Astrocyte (in vitro differentiated cells and primary cell): ENCODE results near the gene ESRRB. TPM values are rescaled to one million over a fixed set of nuclear protein-coding genes. Genes with fewer than 3 reads are reported as not detected.

ENCODE experiments used
- DNase-seq: peaks from one replicate; pipeline ENCODE4 v3.0.0-alpha.2; 2010; ENCODE audit warnings: low read depth
- FAIRE-seq: peaks from 2 replicates; lab custom pipeline; 2011; peaks lifted over from hg19 to GRCh38; lab: Jason Lieb, UNC
- H2AFZ ChIP-seq: 2 replicates; pipeline ENCODE4 v1.6.0; 2012; ENCODE audit warnings: low read depth, low read length, inconsistent platforms
- H3K27ac ChIP-seq: 2 replicates; pipeline ENCODE4 v1.5.1; 2011; ENCODE audit warnings: low read depth, low read length, inconsistent platforms
- H3K27me3 ChIP-seq: 2 replicates; pipeline ENCODE4 v1.6.0; 2011; ENCODE audit warnings: low read length, inconsistent platforms; ENCODE audit not compliant: insufficient read depth
- H3K36me3 ChIP-seq: 2 replicates; pipeline ENCODE4 v1.5.1; 2011; ENCODE audit warnings: low read length, inconsistent platforms; ENCODE audit not compliant: insufficient read depth
- H3K4me1 ChIP-seq: 2 replicates; pipeline ENCODE4 v1.5.1; 2011; ENCODE audit warnings: low read length, inconsistent platforms; ENCODE audit not compliant: insufficient read depth
- H3K4me2 ChIP-seq: 2 replicates; pipeline ENCODE4 v1.6.0; 2012; ENCODE audit warnings: low read length, inconsistent platforms
- H3K4me3 ChIP-seq: 2 replicates; pipeline ENCODE4 v1.5.1; 2011; ENCODE audit warnings: low read depth, mild to moderate bottlenecking, low read length, inconsistent platforms; ENCODE audit not compliant: insufficient read depth
- H3K79me2 ChIP-seq: 2 replicates; pipeline ENCODE4 v1.6.0; 2012; ENCODE audit warnings: mild to moderate bottlenecking, low read length, inconsistent platforms; ENCODE audit not compliant: insufficient read depth
- H3K9ac ChIP-seq: 2 replicates; pipeline ENCODE4 v1.6.0; 2012; ENCODE audit warnings: mild to moderate bottlenecking, low read length, inconsistent platforms
- H3K9me3 ChIP-seq: 2 replicates; pipeline ENCODE4 v1.5.1; 2012; ENCODE audit warnings: low read depth, mild to moderate bottlenecking, low read length, inconsistent platforms; ENCODE audit not compliant: insufficient read depth
- H4K20me1 ChIP-seq: 2 replicates; pipeline ENCODE4 v1.6.0; 2012; ENCODE audit warnings: low read length, inconsistent platforms; ENCODE audit not compliant: insufficient read depth
- H3K27ac Mint-ChIP-seq: one replicate; pipeline ENCODE4 v1.8.0; 2021; ENCODE audit warnings: mild to moderate bottlenecking, mixed read lengths; ENCODE audit not compliant: unreplicated experiment
- H3K27me3 Mint-ChIP-seq: one replicate; pipeline ENCODE4 v1.8.0; 2021; ENCODE audit warnings: low read depth, mixed read lengths; ENCODE audit not compliant: unreplicated experiment
- H3K36me3 Mint-ChIP-seq: one replicate; pipeline ENCODE4 v1.8.0; 2021; ENCODE audit warnings: low read depth, mixed read lengths; ENCODE audit not compliant: unreplicated experiment
- H3K4me1 Mint-ChIP-seq: one replicate; pipeline ENCODE4 v1.8.0; 2021; ENCODE audit warnings: low read depth, mixed read lengths; ENCODE audit not compliant: unreplicated experiment
- H3K4me3 Mint-ChIP-seq: one replicate; pipeline ENCODE4 v1.8.0; 2021; ENCODE audit warnings: mild to moderate bottlenecking, moderate library complexity, mixed read lengths; ENCODE audit not compliant: unreplicated experiment
- H3K9me3 Mint-ChIP-seq: one replicate; pipeline ENCODE4 v1.8.0; 2021; ENCODE audit warnings: mild to moderate bottlenecking, mixed read lengths; ENCODE audit not compliant: unreplicated experiment
- CTCF ChIP-seq: IDR thresholded peaks from 2 replicates; pipeline ENCODE4 v1.5.1; 2011; ENCODE audit warnings: low read depth, mild to moderate bottlenecking, inconsistent platforms, low read length, moderate library complexity; ENCODE audit not compliant: insufficient read depth
- EZH2 ChIP-seq: IDR thresholded peaks from 2 replicates; pipeline ENCODE4 v1.6.1; 2012; ENCODE audit warnings: mild to moderate bottlenecking, low read length, inconsistent platforms; ENCODE audit not compliant: insufficient read depth
- total RNA-seq: library from RNA; stranded (reverse); gene quantifications from 2 replicates; pipeline ENCODE4 v1.2.1, GENCODE V29; 2021

Gene ESRRB
- total RNA-seq, 1 donor from 2014 or later = not detected

- H3K4me1 Mint-ChIP-seq = peaks cover 4% of the 10 kb centered on the region
- no peaks in the 10 kb centered on the region for H3K27me3 Mint-ChIP-seq
- no peak overlapping the region for H3K4me3 Mint-ChIP-seq
- no peak overlapping the region for H3K27ac ChIP-seq
- H3K4me2 ChIP-seq = no peak overlapping the region
- no peaks in the 10 kb centered on the region for H3K9me3 Mint-ChIP-seq
- TF ChIP-seq CTCF (peak; percentile 31), EZH2 (no peak)
- H3K4me1 ChIP-seq = no peaks in the 10 kb centered on the region
- no peak for FAIRE-seq
- DNase-seq = no peak
- H3K9ac ChIP-seq = no peak overlapping the region
- no peak overlapping the region for H2AFZ ChIP-seq
- no peaks in the 10 kb centered on the region for H3K79me2 ChIP-seq
- H4K20me1 ChIP-seq = no peaks in the 10 kb centered on the region
- no peak overlapping the region for H3K27ac Mint-ChIP-seq
- no peak overlapping the region for H3K4me3 ChIP-seq
- H3K36me3 Mint-ChIP-seq = no peaks in the 10 kb centered on the region
- no peaks in the 10 kb centered on the region for H3K36me3 ChIP-seq
- H3K27me3 ChIP-seq = no peaks in the 10 kb centered on the region
- H3K9me3 ChIP-seq = no peaks in the 10 kb centered on the region
Measured at GRCh38 chr14:76546426-76547221, 170.7 kb downstream of the ESRRB start.

DNA sequence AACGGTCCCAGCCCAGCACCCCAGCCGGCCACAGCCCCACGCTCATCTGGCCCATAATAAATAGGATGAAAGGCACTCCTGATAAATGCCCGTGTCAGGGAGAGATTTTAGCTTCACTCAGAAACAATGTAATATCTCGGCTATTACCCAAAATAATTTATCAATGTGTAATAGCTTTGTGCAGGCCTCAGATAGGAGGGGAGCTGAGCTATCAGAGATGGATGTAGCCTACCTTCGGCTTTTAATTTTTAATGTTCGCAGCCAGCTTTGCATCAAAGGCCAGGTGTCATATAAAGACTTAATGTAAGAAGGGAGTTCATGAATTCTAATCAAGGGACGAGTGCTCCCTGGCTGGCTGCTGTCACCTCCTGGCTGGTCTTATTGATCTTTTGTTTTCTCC is 171.9 kb downstream of the ESRRB start:
- no peak overlapping the region for H2AFZ ChIP-seq
- H3K4me3 Mint-ChIP-seq = no peak overlapping the region
- TF ChIP-seq CTCF (no peak), EZH2 (no peak)

GRCh38 chr14:76550534-76550933 is 174.6 kb downstream of the ESRRB start:
- Histone ChIP-seq H3K4me2 (no peak overlapping the region), H3K79me2 (no peaks in the 10 kb centered on the region), H3K4me3 (no peak overlapping the region), H3K36me3 (no peaks in the 10 kb centered on the region), H4K20me1 (no peaks in the 10 kb centered on the region), H2AFZ (no peak overlapping the region), H3K4me1 (no peaks in the 10 kb centered on the region), H3K27ac (no peak overlapping the region), H3K9me3 (no peaks in the 10 kb centered on the region), H3K27me3 (no peaks in the 10 kb centered on the region), H3K9ac (no peak overlapping the region)
- DNase-seq = no peak
- Mint-ChIP-seq H3K27ac (no peak overlapping the region), H3K27me3 (no peaks in the 10 kb centered on the region), H3K36me3 (no peaks in the 10 kb centered on the region), H3K4me1 (peaks cover 4% of the 10 kb centered on the region), H3K9me3 (no peaks in the 10 kb centered on the region), H3K4me3 (no peak overlapping the region)
- no peak for FAIRE-seq
- TF ChIP-seq CTCF = no peak
- TF ChIP-seq EZH2 = no peak

More for the DNA sequence above, 171.9 kb downstream of the ESRRB start:
- H3K9me3 Mint-ChIP-seq = no peaks in the 10 kb centered on the region
- no peaks in the 10 kb centered on the region for H4K20me1 ChIP-seq
- H3K79me2 ChIP-seq = no peaks in the 10 kb centered on the region
- H3K27ac ChIP-seq = no peak overlapping the region
- no peaks in the 10 kb centered on the region for H3K36me3 ChIP-seq
- H3K4me1 ChIP-seq = no peaks in the 10 kb centered on the region
- no peaks in the 10 kb centered on the region for H3K9me3 ChIP-seq
- no peaks in the 10 kb centered on the region for H3K36me3 Mint-ChIP-seq
- no peak overlapping the region for H3K9ac ChIP-seq
- no peaks in the 10 kb centered on the region for H3K27me3 ChIP-seq
- H3K4me1 Mint-ChIP-seq = peaks cover 4% of the 10 kb centered on the region
- H3K27me3 Mint-ChIP-seq = no peaks in the 10 kb centered on the region
- DNase-seq (no peak), FAIRE-seq (no peak)
- no peak overlapping the region for H3K4me2 ChIP-seq
- H3K27ac Mint-ChIP-seq = no peak overlapping the region
- no peak overlapping the region for H3K4me3 ChIP-seq
